Measurements from ENCODE around the gene IGF1R. TPM values are rescaled to one million over a fixed set of nuclear protein-coding genes. Genes with fewer than 3 reads are reported as not detected.
A peak's percentile ranks its signal among the peaks of the same experiment; 100 is the strongest.

IGF1R gene
- total RNA-seq, 2 donors from 2014 or later, result 10.3 to 12.6 TPM

- DNase-seq (ENCODE audit: low spot score), result no peak
- no peak for ATAC-seq
- H3K27ac Mint-ChIP-seq, result no peak overlapping the region
- no peaks in the 10 kb centered on the region for H3K27me3 Mint-ChIP-seq
- H3K4me1 Mint-ChIP-seq (ENCODE audit: low read depth in 2 of 2), result peaks cover 2 to 14% of the 10 kb centered on the region in 2 donors
- no peaks in the 10 kb centered on the region for H3K9me3 Mint-ChIP-seq
- no peak overlapping the region for H3K4me3 Mint-ChIP-seq
- H3K36me3 Mint-ChIP-seq, result no peaks in the 10 kb centered on the region
Observed at GRCh38 chr15:98753726-98754656, 105.7 kb downstream of the IGF1R start.

GRCh38 chr15:98754657-98755022 lies 106.3 kb downstream of the IGF1R start:
- H3K27ac Mint-ChIP-seq, result no peak overlapping the region
- ATAC-seq (no peak), DNase-seq (ENCODE audit: low spot score) (no peak)
- H3K4me1 Mint-ChIP-seq (ENCODE audit: low read depth in 2 of 2), result peaks cover 2 to 14% of the 10 kb centered on the region in 2 donors
- no peak overlapping the region for H3K4me3 Mint-ChIP-seq
- H3K36me3 Mint-ChIP-seq, result no peaks in the 10 kb centered on the region
- no peaks in the 10 kb centered on the region for H3K27me3 Mint-ChIP-seq
- H3K9me3 Mint-ChIP-seq, result no peaks in the 10 kb centered on the region

- Mint-ChIP-seq H3K36me3 (no peaks in the 10 kb centered on the region), H3K4me1 (ENCODE audit: low read depth in 2 of 2) (peaks cover 0 to 14% of the 10 kb centered on the region in 2 donors), H3K27ac (no peak overlapping the region), H3K9me3 (no peaks in the 10 kb centered on the region), H3K27me3 (no peaks in the 10 kb centered on the region), H3K4me3 (no peak overlapping the region)
- ATAC-seq (no peak), DNase-seq (ENCODE audit: low spot score) (no peak)
Observed at GRCh38 chr15:98755138-98755537, 106.8 kb downstream of the IGF1R start.

- Mint-ChIP-seq H3K36me3 (no peaks in the 10 kb centered on the region), H3K4me1 (ENCODE audit: low read depth in 2 of 2) (peaks cover 0 to 14% of the 10 kb centered on the region in 2 donors), H3K4me3 (no peak overlapping the region), H3K9me3 (no peaks in the 10 kb centered on the region), H3K27ac (no peak overlapping the region), H3K27me3 (no peaks in the 10 kb centered on the region)
- ATAC-seq (no peak), DNase-seq (ENCODE audit: low spot score) (no peak)
Observed at GRCh38 chr15:98755781-98756180, 107.4 kb downstream of the IGF1R start.

DNA sequence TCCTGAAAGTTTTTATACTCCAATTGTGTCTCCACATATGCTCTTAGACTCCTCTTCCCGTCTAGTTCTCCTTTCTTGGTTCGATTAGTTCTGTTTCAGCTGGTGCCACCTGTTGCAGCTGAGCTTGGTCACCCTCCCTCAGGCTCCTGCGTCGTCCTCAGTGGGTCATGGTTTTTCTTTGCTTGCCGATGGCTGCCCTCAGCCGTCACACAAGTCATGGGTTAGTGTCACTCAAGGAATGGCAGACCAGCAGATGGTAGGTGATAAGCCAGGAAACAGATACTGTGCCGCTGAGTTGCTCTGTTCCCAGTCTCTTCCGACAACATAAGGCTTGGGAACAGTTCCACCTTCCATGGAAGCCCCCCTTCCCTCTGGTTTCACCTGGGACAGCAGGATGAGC lies 109.9 kb downstream of the IGF1R start:
- no peak for ATAC-seq
- H3K27ac Mint-ChIP-seq, result no peak overlapping the region
- no peaks in the 10 kb centered on the region for H3K9me3 Mint-ChIP-seq

GRCh38 chr15:98759277-98759676 lies 110.9 kb downstream of the IGF1R start:
- H3K9me3 Mint-ChIP-seq, result no peaks in the 10 kb centered on the region
- no peaks in the 10 kb centered on the region for H3K27me3 Mint-ChIP-seq
- H3K4me3 Mint-ChIP-seq, result no peak overlapping the region
- no peak for ATAC-seq
- H3K27ac Mint-ChIP-seq, result no peak overlapping the region
- no peaks in the 10 kb centered on the region for H3K36me3 Mint-ChIP-seq
- DNase-seq (ENCODE audit: low spot score), result no peak
- peaks cover 8 to 16% of the 10 kb centered on the region in 2 donors for H3K4me1 Mint-ChIP-seq (ENCODE audit: low read depth in 2 of 2)

More for the DNA sequence above, 109.9 kb downstream of the IGF1R start:
- Mint-ChIP-seq H3K4me1 (ENCODE audit: low read depth in 2 of 2) (peaks cover 8 to 14% of the 10 kb centered on the region in 2 donors), H3K36me3 (no peaks in the 10 kb centered on the region), H3K27me3 (no peaks in the 10 kb centered on the region), H3K4me3 (no peak overlapping the region)
- no peak for DNase-seq (ENCODE audit: low spot score)

DNA sequence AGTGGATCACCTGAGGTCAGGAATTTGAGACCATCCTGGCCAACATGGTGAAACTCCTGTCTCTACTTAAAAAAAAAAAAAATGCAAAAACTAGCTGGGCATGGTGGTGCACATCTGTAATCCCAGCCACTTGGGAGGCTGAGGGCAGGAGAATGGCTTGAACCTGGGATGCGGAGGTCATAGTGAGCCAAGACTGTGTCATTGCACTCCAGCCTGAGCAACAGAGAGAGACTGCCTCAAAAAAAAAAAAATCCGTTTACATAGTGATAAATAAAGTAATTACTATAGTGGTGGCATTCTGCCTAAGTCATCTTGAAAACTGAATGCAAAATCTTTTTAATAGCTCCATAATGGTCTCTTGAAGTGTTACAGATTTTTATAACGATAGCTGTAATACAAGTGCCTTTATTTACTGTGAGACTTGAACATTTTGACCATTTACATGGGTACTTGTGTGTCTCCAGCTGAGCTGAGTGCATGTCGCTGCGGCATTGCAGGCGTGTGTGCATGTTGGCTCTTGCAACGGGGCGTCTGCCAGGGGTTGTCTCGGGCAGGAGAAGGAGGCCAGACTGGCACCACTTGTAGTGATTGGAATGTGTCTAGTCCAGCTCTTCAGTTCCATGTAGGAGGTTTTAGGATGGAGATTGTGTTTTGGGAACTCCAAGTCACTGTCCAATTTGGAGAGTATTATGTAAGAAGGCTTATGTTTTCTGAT lies 111.9 kb downstream of the IGF1R start:
- no peak for DNase-seq (ENCODE audit: low spot score)
- H3K4me1 Mint-ChIP-seq (ENCODE audit: low read depth in 2 of 2), result peaks cover 11 to 15% of the 10 kb centered on the region in 2 donors
- no peak overlapping the region for H3K27ac Mint-ChIP-seq
- no peak overlapping the region for H3K4me3 Mint-ChIP-seq
- H3K27me3 Mint-ChIP-seq, result no peaks in the 10 kb centered on the region
- H3K9me3 Mint-ChIP-seq, result no peaks in the 10 kb centered on the region
- ATAC-seq, result no peak
- H3K36me3 Mint-ChIP-seq, result no peaks in the 10 kb centered on the region

DNA sequence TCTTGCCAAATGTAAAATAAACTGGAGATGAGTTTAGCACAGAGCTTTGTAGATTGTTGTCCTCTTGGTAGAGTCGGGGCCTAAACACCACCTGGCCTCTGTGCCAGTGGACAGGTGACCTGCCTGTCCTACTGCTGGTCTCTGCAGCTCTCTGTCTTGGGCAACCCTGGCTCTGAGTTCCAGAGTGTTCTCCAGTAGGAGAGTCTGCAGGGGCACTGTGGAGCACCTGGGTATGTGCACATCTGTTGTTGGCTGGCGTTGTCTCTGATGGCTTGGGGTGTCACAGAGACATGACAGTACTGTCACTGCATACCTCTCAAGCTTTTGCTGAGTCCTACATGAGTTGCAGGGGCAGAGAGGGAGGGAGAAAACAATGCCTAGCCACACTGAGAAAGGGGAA lies 112.6 kb downstream of the IGF1R start:
- Mint-ChIP-seq H3K4me1 (ENCODE audit: low read depth in 2 of 2) (peaks cover 14 to 15% of the 10 kb centered on the region in 2 donors), H3K27ac (no peak overlapping the region), H3K27me3 (no peaks in the 10 kb centered on the region), H3K4me3 (no peak overlapping the region), H3K36me3 (no peaks in the 10 kb centered on the region), H3K9me3 (no peaks in the 10 kb centered on the region)
- ATAC-seq (peak in 1 of 2 donors; percentile 50), DNase-seq (ENCODE audit: low spot score) (no peak)

DNA sequence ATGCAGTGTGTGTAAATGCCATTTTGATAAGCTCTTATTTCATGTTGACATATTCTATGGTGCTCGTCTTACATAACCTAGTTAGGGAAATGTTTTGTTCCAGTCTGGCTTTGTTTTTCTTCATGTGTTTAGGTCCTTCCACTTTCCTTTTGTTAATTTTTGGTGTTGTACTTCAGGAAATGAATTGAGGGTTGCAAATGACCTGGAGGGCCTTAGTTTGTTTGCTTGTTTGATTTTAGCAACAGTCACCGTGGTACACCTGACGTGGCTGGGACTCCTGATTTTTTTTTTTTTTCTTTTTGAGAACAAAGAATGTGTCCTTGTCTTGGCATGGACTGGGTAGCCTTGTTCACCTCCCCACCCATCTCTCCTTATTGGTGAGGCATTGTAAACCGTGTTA lies 114.8 kb downstream of the IGF1R start:
- Mint-ChIP-seq H3K9me3 (no peaks in the 10 kb centered on the region), H3K27me3 (no peaks in the 10 kb centered on the region), H3K36me3 (no peaks in the 10 kb centered on the region), H3K4me1 (ENCODE audit: low read depth in 2 of 2) (peaks cover 14 to 17% of the 10 kb centered on the region in 2 donors), H3K4me3 (no peak overlapping the region), H3K27ac (no peak overlapping the region)
- ATAC-seq (no peak), DNase-seq (ENCODE audit: low spot score) (no peak)

DNA sequence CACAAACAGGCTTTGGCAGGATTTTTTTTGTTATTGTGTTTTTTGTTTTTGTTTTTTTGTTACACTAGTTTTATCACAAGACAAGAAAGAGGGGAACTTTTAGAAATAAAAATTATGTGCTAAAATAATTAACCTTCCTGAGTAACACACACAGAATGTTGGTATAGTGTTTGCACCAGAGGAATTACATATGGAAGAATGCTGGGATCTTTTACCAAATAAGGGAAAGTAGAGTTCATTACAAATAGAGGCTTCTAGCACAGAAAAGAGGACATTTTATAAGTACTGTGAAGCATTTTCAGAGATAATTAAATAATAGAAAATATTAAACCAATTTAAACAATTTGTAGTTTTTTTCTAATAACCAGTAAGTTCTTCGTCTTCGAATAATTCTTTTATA lies 116.0 kb downstream of the IGF1R start:
- Mint-ChIP-seq H3K36me3 (no peaks in the 10 kb centered on the region), H3K9me3 (no peaks in the 10 kb centered on the region), H3K4me1 (ENCODE audit: low read depth in 2 of 2) (peaks cover 6 to 17% of the 10 kb centered on the region in 2 donors), H3K27ac (no peak overlapping the region), H3K4me3 (no peak overlapping the region), H3K27me3 (no peaks in the 10 kb centered on the region)
- DNase-seq (ENCODE audit: low spot score), result no peak
- no peak for ATAC-seq

- H3K4me1 Mint-ChIP-seq (ENCODE audit: low read depth in 2 of 2), result peaks cover 6 to 21% of the 10 kb centered on the region in 2 donors
- H3K27ac Mint-ChIP-seq, result no peak overlapping the region
- H3K27me3 Mint-ChIP-seq, result no peaks in the 10 kb centered on the region
- no peaks in the 10 kb centered on the region for H3K9me3 Mint-ChIP-seq
- H3K36me3 Mint-ChIP-seq, result no peaks in the 10 kb centered on the region
- DNase-seq (ENCODE audit: low spot score), result no peak
- no peak for ATAC-seq
- H3K4me3 Mint-ChIP-seq, result no peak overlapping the region
Observed at GRCh38 chr15:98765610-98766009, 117.3 kb downstream of the IGF1R start.

GRCh38 chr15:98767692-98768091 lies 119.4 kb downstream of the IGF1R start:
- no peak overlapping the region for H3K27ac Mint-ChIP-seq
- H3K9me3 Mint-ChIP-seq, result no peaks in the 10 kb centered on the region
- peaks cover 6 to 17% of the 10 kb centered on the region in 2 donors for H3K4me1 Mint-ChIP-seq (ENCODE audit: low read depth in 2 of 2)
- H3K27me3 Mint-ChIP-seq, result no peaks in the 10 kb centered on the region
- DNase-seq (ENCODE audit: low spot score) (no peak), ATAC-seq (no peak)
- no peaks in the 10 kb centered on the region for H3K36me3 Mint-ChIP-seq
- H3K4me3 Mint-ChIP-seq, result no peak overlapping the region

GRCh38 chr15:98769867-98770266 lies 121.5 kb downstream of the IGF1R start:
- Mint-ChIP-seq H3K36me3 (no peaks in the 10 kb centered on the region), H3K9me3 (no peaks in the 10 kb centered on the region), H3K4me3 (no peak overlapping the region), H3K27ac (no peak overlapping the region), H3K27me3 (no peaks in the 10 kb centered on the region), H3K4me1 (ENCODE audit: low read depth in 2 of 2) (peaks cover 0 to 22% of the 10 kb centered on the region in 2 donors)
- no peak for ATAC-seq
- no peak for DNase-seq (ENCODE audit: low spot score)

- ATAC-seq, result no peak
- no peak overlapping the region for H3K4me3 Mint-ChIP-seq
- no peaks in the 10 kb centered on the region for H3K36me3 Mint-ChIP-seq
- H3K9me3 Mint-ChIP-seq, result no peaks in the 10 kb centered on the region
- H3K27ac Mint-ChIP-seq, result no peak overlapping the region
- no peaks in the 10 kb centered on the region for H3K27me3 Mint-ChIP-seq
- no peak for DNase-seq (ENCODE audit: low spot score)
- H3K4me1 Mint-ChIP-seq (ENCODE audit: low read depth in 2 of 2), result peaks cover 0 to 16% of the 10 kb centered on the region in 2 donors
Observed at GRCh38 chr15:98770984-98771383, 122.6 kb downstream of the IGF1R start.
